MM.1S (cell line): ENCODE results near the gene CASR.

Experiments
- DNase-seq: peaks from one replicate; pipeline ENCODE4 v3.0.0-alpha.2; 2015
- H2AFZ ChIP-seq: fragments of 300-600 bp; sonication (generic); 2 replicates; pipeline ENCODE4 v1.6.0; 2016; ENCODE audit warnings: antibody characterized with exemption, low read length
- H3F3A ChIP-seq: fragments of 300-600 bp; sonication (generic); 2 replicates; pipeline ENCODE4 v1.6.1; 2016; ENCODE audit warnings: mild to moderate bottlenecking, antibody characterized with exemption, low read length, moderate library complexity, mixed read lengths; ENCODE audit not compliant: insufficient read depth
- H3K27ac ChIP-seq: fragments of 300-600 bp; sonication (generic); 2 replicates; pipeline ENCODE4 v1.5.1; 2016; ENCODE audit warnings: mild to moderate bottlenecking, low read length
- H3K27me3 ChIP-seq: fragments of 300-600 bp; sonication (generic); replicated peaks from 2 replicates; pipeline ENCODE4 v1.6.0; 2016; ENCODE audit warnings: low read length; ENCODE audit not compliant: insufficient read depth
- H3K36me3 ChIP-seq: fragments of 300-600 bp; sonication (generic); replicated peaks from 2 replicates; pipeline ENCODE4 v1.6.1; 2016; ENCODE audit warnings: mild to moderate bottlenecking, low read length, mixed read lengths; ENCODE audit not compliant: insufficient read depth
- H3K4me1 ChIP-seq: fragments of 300-600 bp; sonication (generic); 2 replicates; pipeline ENCODE4 v1.6.1; 2016; ENCODE audit warnings: low read length, mixed read lengths
- H3K4me2 ChIP-seq: fragments of 300-600 bp; sonication (generic); 2 replicates; pipeline ENCODE4 v1.6.0; 2016; ENCODE audit warnings: low read depth, low read length
- H3K4me3 ChIP-seq: fragments of 300-600 bp; sonication (generic); 2 replicates; pipeline ENCODE4 v1.5.1; 2016; ENCODE audit warnings: low read length, mixed read lengths
- H3K79me2 ChIP-seq: fragments of 300-600 bp; sonication (generic); 2 replicates; pipeline ENCODE4 v1.6.1; 2016; ENCODE audit warnings: mixed run types, low read length, mixed read lengths
- H3K9ac ChIP-seq: fragments of 300-600 bp; sonication (generic); 2 replicates; pipeline ENCODE4 v1.6.1; 2016; ENCODE audit warnings: low read length, mixed read lengths
- H3K9me2 ChIP-seq: fragments of 300-600 bp; sonication (generic); replicated peaks from 2 replicates; pipeline ENCODE4 v1.6.1; 2016; ENCODE audit warnings: mild to moderate bottlenecking, low read length, mixed read lengths; ENCODE audit not compliant: insufficient read depth
- H3K9me3 ChIP-seq: fragments of 300-600 bp; sonication (generic); replicated peaks from 2 replicates; pipeline ENCODE4 v1.6.1; 2016; ENCODE audit warnings: mild to moderate bottlenecking, low read length, mixed read lengths; ENCODE audit not compliant: insufficient read depth
- H4K20me1 ChIP-seq: fragments of 300-600 bp; sonication (generic); 2 replicates; pipeline ENCODE4 v1.6.1; 2016; ENCODE audit warnings: mild to moderate bottlenecking, low read length, moderate library complexity, mixed read lengths; ENCODE audit not compliant: insufficient read depth
- EZH2 ChIP-seq: fragments of 300-600 bp; sonication (generic); optimal IDR thresholded peaks from 2 replicates; pipeline ENCODE3; 2017; ENCODE audit warnings: low read depth, mild to moderate bottlenecking, antibody characterized with exemption, low read length, mixed read lengths
- EZH2phosphoT487 ChIP-seq: fragments of 300-600 bp; sonication (generic); IDR thresholded peaks from 2 replicates; pipeline ENCODE4 v1.6.1; 2018; ENCODE audit warnings: antibody characterized with exemption, low read length
- TF ChIP-seq, protein P1 (sequence below): fragments of 300-600 bp; sonication (generic); IDR thresholded peaks from 2 replicates; pipeline ENCODE4 v1.5.1; 2016; ENCODE audit warnings: antibody characterized with exemption, low read length, mixed read lengths

CASR gene

DNA sequence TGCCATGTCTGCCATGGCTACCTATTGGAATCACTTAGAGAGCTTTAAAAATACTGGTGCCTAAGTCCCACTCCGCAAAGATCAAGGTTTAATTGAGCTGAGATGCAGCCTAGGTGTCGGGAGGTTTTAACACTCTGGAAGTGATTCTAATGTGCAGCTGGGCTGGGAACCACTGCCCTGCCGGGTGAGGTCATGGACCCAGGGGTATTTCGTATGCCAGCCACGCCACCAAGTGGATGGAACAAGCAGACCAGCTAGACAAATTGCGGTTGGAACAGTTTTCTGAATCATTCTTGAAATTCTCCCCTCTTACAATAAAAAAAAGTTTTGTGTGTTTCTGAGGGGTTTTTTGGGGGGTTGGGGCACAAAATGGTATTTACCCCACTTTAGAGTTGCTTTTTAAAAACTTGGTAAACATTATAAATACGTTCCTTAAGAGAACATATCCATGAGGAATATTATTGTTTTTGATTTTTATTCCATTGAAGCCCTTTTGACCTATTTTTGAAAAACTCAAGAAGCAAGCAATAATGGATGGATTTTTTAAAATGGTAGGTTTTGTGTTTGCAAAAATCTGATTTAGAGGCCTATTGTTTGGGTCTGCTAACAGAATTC is 75.4 kb downstream of the CASR start:
- Histone ChIP-seq H3F3A (peaks cover 3% of the 10 kb centered on the region; the same call in 1 of the 2 replicates), H3K79me2 (no peaks in the 10 kb centered on the region), H3K27ac (no peak overlapping the region), H3K4me1 (peaks cover 13% of the 10 kb centered on the region), H3K9me3 (no peaks in the 10 kb centered on the region), H4K20me1 (no peaks in the 10 kb centered on the region), H3K4me2 (no peak overlapping the region), H3K27me3 (no peaks in the 10 kb centered on the region), H3K9me2 (no peaks in the 10 kb centered on the region), H3K9ac (no peak overlapping the region), H2AFZ (no peak overlapping the region), H3K36me3 (no peaks in the 10 kb centered on the region), H3K4me3 (no peak overlapping the region)
- DNase-seq, result peak; percentile 88
- TF ChIP-seq, protein P1, sequence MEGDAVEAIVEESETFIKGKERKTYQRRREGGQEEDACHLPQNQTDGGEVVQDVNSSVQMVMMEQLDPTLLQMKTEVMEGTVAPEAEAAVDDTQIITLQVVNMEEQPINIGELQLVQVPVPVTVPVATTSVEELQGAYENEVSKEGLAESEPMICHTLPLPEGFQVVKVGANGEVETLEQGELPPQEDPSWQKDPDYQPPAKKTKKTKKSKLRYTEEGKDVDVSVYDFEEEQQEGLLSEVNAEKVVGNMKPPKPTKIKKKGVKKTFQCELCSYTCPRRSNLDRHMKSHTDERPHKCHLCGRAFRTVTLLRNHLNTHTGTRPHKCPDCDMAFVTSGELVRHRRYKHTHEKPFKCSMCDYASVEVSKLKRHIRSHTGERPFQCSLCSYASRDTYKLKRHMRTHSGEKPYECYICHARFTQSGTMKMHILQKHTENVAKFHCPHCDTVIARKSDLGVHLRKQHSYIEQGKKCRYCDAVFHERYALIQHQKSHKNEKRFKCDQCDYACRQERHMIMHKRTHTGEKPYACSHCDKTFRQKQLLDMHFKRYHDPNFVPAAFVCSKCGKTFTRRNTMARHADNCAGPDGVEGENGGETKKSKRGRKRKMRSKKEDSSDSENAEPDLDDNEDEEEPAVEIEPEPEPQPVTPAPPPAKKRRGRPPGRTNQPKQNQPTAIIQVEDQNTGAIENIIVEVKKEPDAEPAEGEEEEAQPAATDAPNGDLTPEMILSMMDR, result peak; percentile 85
- no peak for TF ChIP-seq EZH2
- TF ChIP-seq EZH2phosphoT487, result no peak

DNA sequence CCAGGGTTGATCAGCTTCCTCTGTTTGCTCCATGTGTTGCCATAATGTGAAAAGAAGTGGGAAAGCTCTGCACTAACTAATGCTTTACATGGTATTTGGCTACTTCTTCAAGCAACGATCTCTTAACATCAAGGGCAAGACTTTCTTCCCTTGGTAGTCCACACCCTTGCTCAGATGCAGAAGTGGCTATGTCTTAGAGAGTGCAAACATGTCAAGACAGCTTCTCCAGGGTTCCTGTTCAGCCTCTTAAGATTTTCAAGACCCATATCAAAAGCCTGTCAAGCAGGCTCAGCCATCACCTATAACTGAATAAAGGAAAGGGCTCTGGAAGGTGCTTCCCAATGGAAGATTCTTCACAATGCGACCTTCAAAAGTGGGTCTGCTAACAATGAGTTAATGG is 76.7 kb downstream of the CASR start:
- no peaks in the 10 kb centered on the region for H3K36me3 ChIP-seq
- H3K27me3 ChIP-seq, result no peaks in the 10 kb centered on the region
- DNase-seq, result no peak
- no peak overlapping the region for H2AFZ ChIP-seq
- no peaks in the 10 kb centered on the region for H3K9me2 ChIP-seq
- no peaks in the 10 kb centered on the region for H3K79me2 ChIP-seq
- H3K9me3 ChIP-seq, result no peaks in the 10 kb centered on the region
- H4K20me1 ChIP-seq, result no peaks in the 10 kb centered on the region
- peaks cover 12% of the 10 kb centered on the region for H3K4me1 ChIP-seq
- H3F3A ChIP-seq, result peaks cover 3% of the 10 kb centered on the region; the same call in 1 of the 2 replicates
- no peak for TF ChIP-seq EZH2
- TF ChIP-seq, protein P1, result no peak
- no peak for TF ChIP-seq EZH2phosphoT487
- H3K9ac ChIP-seq, result no peak overlapping the region
- no peak overlapping the region for H3K27ac ChIP-seq
- no peak overlapping the region for H3K4me2 ChIP-seq
- H3K4me3 ChIP-seq, result no peak overlapping the region

DNA sequence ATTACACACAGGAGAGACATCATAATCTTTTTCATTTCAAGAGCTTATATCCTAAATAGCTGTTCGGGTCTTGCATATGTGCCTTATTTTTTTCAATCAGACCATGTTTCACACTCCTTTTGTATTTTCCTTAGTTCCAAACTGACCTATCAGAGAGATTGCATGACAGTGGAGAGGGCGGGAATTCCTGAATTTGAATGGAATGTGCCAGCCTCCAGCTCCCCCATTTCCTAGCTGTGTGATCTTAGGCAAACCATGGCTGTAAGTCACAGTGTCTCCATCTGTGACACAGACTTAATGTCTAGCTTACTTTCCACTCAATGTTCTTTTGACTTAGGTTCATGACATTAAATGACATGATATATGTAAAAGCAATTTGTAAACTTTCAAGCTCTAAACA is 79.6 kb downstream of the CASR start:
- H3K9me3 ChIP-seq, result no peaks in the 10 kb centered on the region
- no peak overlapping the region for H3K4me3 ChIP-seq
- DNase-seq, result no peak
- H3K9me2 ChIP-seq, result no peaks in the 10 kb centered on the region
- H3K9ac ChIP-seq, result no peak overlapping the region
- H3K4me2 ChIP-seq, result no peak overlapping the region
- no peaks in the 10 kb centered on the region for H4K20me1 ChIP-seq
- H3K36me3 ChIP-seq, result no peaks in the 10 kb centered on the region
- no peak overlapping the region for H2AFZ ChIP-seq
- TF ChIP-seq EZH2 (no peak), EZH2phosphoT487 (no peak)
- TF ChIP-seq, protein P1, result no peak
- no peak overlapping the region for H3K27ac ChIP-seq
- H3K27me3 ChIP-seq, result no peaks in the 10 kb centered on the region
- peaks cover 8% of the 10 kb centered on the region; the same call in 1 of the 2 replicates for H3K4me1 ChIP-seq
- no peaks in the 10 kb centered on the region for H3F3A ChIP-seq
- H3K79me2 ChIP-seq, result no peaks in the 10 kb centered on the region
